Neural progenitor cell (in vitro differentiated cells): ENCODE data around the gene VPS8. TPM values are rescaled to one million over a fixed set of nuclear protein-coding genes. Genes with fewer than 3 reads are reported as not detected.

Source experiments
- DNase-seq: peaks from one replicate; pipeline ENCODE4 v3.0.0-alpha.2; 2016; ENCODE audit warnings: low spot score
- H2AFZ ChIP-seq: fragments of 200-600 bp; sonication (generic); replicated peaks from 2 replicates; pipeline ENCODE4 v1.6.1; 2016; ENCODE audit warnings: antibody characterized with exemption
- H3F3A ChIP-seq: fragments of 200-600 bp; sonication (generic); 2 replicates; pipeline ENCODE4 v1.6.1; 2016; ENCODE audit warnings: antibody characterized with exemption, low read depth
- H3K27ac ChIP-seq: fragments of 200-600 bp; sonication (generic); 2 replicates; pipeline ENCODE4 v1.5.1; 2016; ENCODE audit warnings: mild to moderate bottlenecking
- H3K27me3 ChIP-seq: fragments of 200-600 bp; sonication (generic); 2 replicates; pipeline ENCODE4 v1.6.1; 2016; ENCODE audit warnings: mild to moderate bottlenecking, moderate library complexity
- H3K36me3 ChIP-seq: fragments of 200-600 bp; sonication (generic); 2 replicates; pipeline ENCODE4 v1.5.1; 2016
- H3K4me1 ChIP-seq: fragments of 200-600 bp; sonication (generic); 2 replicates; pipeline ENCODE4 v1.6.1; 2016; ENCODE audit warnings: mixed run types
- H3K4me2 ChIP-seq: fragments of 200-600 bp; sonication (generic); 2 replicates; pipeline ENCODE4 v1.6.1; 2016
- H3K4me3 ChIP-seq: fragments of 200-600 bp; sonication (generic); 2 replicates; pipeline ENCODE4 v1.5.1; 2016
- H3K79me2 ChIP-seq: fragments of 200-600 bp; sonication (generic); 2 replicates; pipeline ENCODE4 v1.6.1; 2016; ENCODE audit warnings: low read depth
- H3K9ac ChIP-seq: fragments of 200-600 bp; sonication (generic); 2 replicates; pipeline ENCODE4 v1.6.1; 2016
- H3K9me3 ChIP-seq: fragments of 200-600 bp; sonication (generic); 2 replicates; pipeline ENCODE4 v1.5.1; 2016; ENCODE audit warnings: low read depth
- H4K20me1 ChIP-seq: fragments of 200-600 bp; sonication (generic); 2 replicates; pipeline ENCODE4 v1.6.1; 2016; ENCODE audit warnings: low read depth
- H3K27ac Mint-ChIP-seq: 3 replicates; pipeline ENCODE4 v1.8.0; 2021; ENCODE audit warnings: mixed read lengths
- H3K27me3 Mint-ChIP-seq: 2 replicates; pipeline ENCODE4 v1.8.0; 2022; ENCODE audit warnings: low read depth, mild to moderate bottlenecking, inconsistent platforms, moderate library complexity, mixed read lengths; ENCODE audit not compliant: insufficient read depth
- H3K36me3 Mint-ChIP-seq: 3 replicates; pipeline ENCODE4 v1.8.0; 2021; ENCODE audit warnings: mixed read lengths
- H3K4me1 Mint-ChIP-seq: 3 replicates; pipeline ENCODE4 v1.8.0; 2021; ENCODE audit warnings: mixed read lengths
- H3K4me3 Mint-ChIP-seq: 3 replicates; pipeline ENCODE4 v1.8.0; 2021; ENCODE audit warnings: mild to moderate bottlenecking, moderate library complexity, mixed read lengths
- H3K9me3 Mint-ChIP-seq: 3 replicates; pipeline ENCODE4 v1.8.0; 2020; ENCODE audit warnings: mixed read lengths
- EZH2 ChIP-seq: fragments of 200-600 bp; sonication (generic); IDR thresholded peaks from 2 replicates; pipeline ENCODE4 v1.6.1; 2017; ENCODE audit warnings: antibody characterized with exemption, mild to moderate bottlenecking, moderate library complexity
- EZH2phosphoT487 ChIP-seq: fragments of 200-600 bp; sonication (generic); IDR thresholded peaks from 2 replicates; pipeline ENCODE4 v1.6.1; 2017; ENCODE audit warnings: antibody characterized with exemption
- total RNA-seq: library from RNA; depleted of rRNA; stranded (reverse); fragments of >200 nt; gene quantifications from 2 replicates; pipeline ENCODE4 v1.2.3, GENCODE V29; 2015; ENCODE audit warnings: low replicate concordance
- TF ChIP-seq, protein P1 (sequence below): fragments of 200-600 bp; sonication (generic); IDR thresholded peaks from 2 replicates; pipeline ENCODE4 v1.5.1; 2017; ENCODE audit warnings: antibody characterized with exemption, mild to moderate bottlenecking

Gene VPS8
- total RNA-seq, 1 donor from 2014 or later, result 93.1 TPM

DNA sequence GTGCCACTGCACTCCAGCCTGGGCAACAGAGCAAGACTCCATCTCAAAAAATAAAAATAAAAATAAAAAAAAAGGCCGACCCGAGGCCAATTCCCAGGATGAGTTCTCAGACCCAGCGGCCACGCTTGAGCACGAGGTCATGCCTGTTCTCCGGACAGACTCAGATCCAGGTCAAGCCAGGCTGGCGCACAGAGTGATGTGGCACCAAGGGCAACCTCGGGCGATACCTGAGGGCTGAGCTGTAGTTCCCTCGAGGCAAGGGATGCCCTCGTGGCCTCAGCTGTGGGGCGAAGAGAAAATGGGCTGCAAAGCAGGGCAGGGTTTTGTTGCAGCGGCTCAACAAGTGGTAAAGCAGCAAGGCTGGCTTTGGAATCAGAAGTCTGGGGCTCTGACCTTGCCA is 263.6 kb downstream of the VPS8 start:
- Histone ChIP-seq H3K9me3 (no peaks in the 10 kb centered on the region), H3K36me3 (no peaks in the 10 kb centered on the region), H4K20me1 (no peaks in the 10 kb centered on the region), H2AFZ (no peak overlapping the region), H3K4me1 (no peaks in the 10 kb centered on the region), H3K27ac (no peak overlapping the region), H3F3A (no peaks in the 10 kb centered on the region), H3K4me2 (no peak overlapping the region), H3K9ac (no peak overlapping the region), H3K27me3 (no peaks in the 10 kb centered on the region), H3K79me2 (no peaks in the 10 kb centered on the region), H3K4me3 (no peak overlapping the region)
- Mint-ChIP-seq H3K27me3 (no peaks in the 10 kb centered on the region), H3K9me3 (no peaks in the 10 kb centered on the region), H3K36me3 (no peaks in the 10 kb centered on the region), H3K4me1 (peaks cover 8% of the 10 kb centered on the region), H3K4me3 (no peak overlapping the region), H3K27ac (no peak overlapping the region)
- TF ChIP-seq, protein P1, sequence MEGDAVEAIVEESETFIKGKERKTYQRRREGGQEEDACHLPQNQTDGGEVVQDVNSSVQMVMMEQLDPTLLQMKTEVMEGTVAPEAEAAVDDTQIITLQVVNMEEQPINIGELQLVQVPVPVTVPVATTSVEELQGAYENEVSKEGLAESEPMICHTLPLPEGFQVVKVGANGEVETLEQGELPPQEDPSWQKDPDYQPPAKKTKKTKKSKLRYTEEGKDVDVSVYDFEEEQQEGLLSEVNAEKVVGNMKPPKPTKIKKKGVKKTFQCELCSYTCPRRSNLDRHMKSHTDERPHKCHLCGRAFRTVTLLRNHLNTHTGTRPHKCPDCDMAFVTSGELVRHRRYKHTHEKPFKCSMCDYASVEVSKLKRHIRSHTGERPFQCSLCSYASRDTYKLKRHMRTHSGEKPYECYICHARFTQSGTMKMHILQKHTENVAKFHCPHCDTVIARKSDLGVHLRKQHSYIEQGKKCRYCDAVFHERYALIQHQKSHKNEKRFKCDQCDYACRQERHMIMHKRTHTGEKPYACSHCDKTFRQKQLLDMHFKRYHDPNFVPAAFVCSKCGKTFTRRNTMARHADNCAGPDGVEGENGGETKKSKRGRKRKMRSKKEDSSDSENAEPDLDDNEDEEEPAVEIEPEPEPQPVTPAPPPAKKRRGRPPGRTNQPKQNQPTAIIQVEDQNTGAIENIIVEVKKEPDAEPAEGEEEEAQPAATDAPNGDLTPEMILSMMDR, result no peak
- TF ChIP-seq EZH2 (no peak), EZH2phosphoT487 (no peak)
- no peak for DNase-seq

DNA sequence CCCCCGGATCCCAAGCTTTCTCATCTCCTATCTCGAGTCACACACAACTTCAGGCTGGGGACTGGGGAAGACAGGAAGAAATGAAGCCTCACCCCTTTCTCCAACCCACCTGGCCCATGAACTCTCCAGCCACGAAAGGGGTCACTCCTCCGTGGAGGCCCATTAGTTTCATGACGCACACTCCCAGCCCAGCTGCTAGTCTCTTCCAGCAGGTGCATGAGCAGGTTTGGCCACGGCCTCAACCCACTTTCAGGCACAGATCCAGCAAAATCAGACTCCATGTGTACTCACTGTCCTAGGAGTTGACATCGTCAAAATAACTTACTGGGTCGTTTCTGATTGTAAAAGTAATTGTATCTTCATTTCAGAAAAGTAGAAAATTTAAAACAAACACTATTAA is 264.3 kb downstream of the VPS8 start:
- H3K9me3 Mint-ChIP-seq, result no peaks in the 10 kb centered on the region

DNA sequence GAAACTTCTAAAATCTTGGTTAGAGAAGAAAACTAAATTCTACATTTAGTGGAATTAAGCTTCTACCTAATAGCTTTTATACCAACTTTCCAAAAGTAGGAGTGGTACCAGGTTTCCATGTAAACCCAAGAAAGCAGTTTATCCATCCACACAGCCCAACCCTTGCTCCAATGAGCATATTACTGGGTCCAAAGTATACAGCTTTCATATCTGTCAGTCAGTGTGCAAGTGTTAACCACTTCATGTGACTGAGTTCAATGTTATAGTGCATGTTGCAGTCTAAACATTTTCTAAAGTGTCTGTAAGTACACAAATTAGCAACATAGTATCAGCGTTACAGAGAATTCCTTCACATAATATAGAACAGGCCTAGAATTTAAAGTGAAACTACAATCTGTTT is 267.7 kb downstream of the VPS8 start:
- DNase-seq, result no peak
- Histone ChIP-seq H3K9ac (no peak overlapping the region), H3K4me2 (no peak overlapping the region), H2AFZ (no peak overlapping the region), H3K36me3 (no peaks in the 10 kb centered on the region), H3K4me1 (no peaks in the 10 kb centered on the region), H3F3A (no peaks in the 10 kb centered on the region), H3K4me3 (no peak overlapping the region), H3K27ac (no peak overlapping the region), H3K27me3 (no peaks in the 10 kb centered on the region), H3K79me2 (no peaks in the 10 kb centered on the region), H3K9me3 (no peaks in the 10 kb centered on the region), H4K20me1 (no peaks in the 10 kb centered on the region)
- peaks cover 20% of the 10 kb centered on the region for H3K4me1 Mint-ChIP-seq
- no peaks in the 10 kb centered on the region for H3K9me3 Mint-ChIP-seq
- H3K27ac Mint-ChIP-seq, result no peak overlapping the region
- TF ChIP-seq EZH2phosphoT487, result no peak
- H3K4me3 Mint-ChIP-seq, result no peak overlapping the region
- peaks cover 4% of the 10 kb centered on the region for H3K27me3 Mint-ChIP-seq
- H3K36me3 Mint-ChIP-seq, result peaks cover 2% of the 10 kb centered on the region

More for the DNA sequence above, 264.3 kb downstream of the VPS8 start:
- Mint-ChIP-seq H3K27ac (no peak overlapping the region), H3K36me3 (no peaks in the 10 kb centered on the region), H3K27me3 (no peaks in the 10 kb centered on the region), H3K4me3 (no peak overlapping the region), H3K4me1 (peaks cover 2% of the 10 kb centered on the region)
- no peaks in the 10 kb centered on the region for H3K27me3 ChIP-seq
- DNase-seq, result no peak
- H3K9ac ChIP-seq, result no peak overlapping the region
- H3K79me2 ChIP-seq, result no peaks in the 10 kb centered on the region
- no peak overlapping the region for H3K27ac ChIP-seq
- TF ChIP-seq, protein P1, result no peak
- TF ChIP-seq EZH2phosphoT487 (no peak), EZH2 (no peak)
- H3K36me3 ChIP-seq, result no peaks in the 10 kb centered on the region
- no peaks in the 10 kb centered on the region for H4K20me1 ChIP-seq
- no peaks in the 10 kb centered on the region for H3K9me3 ChIP-seq
- H3K4me1 ChIP-seq, result no peaks in the 10 kb centered on the region
- no peak overlapping the region for H2AFZ ChIP-seq
- H3K4me3 ChIP-seq, result no peak overlapping the region
- H3F3A ChIP-seq, result no peaks in the 10 kb centered on the region
- H3K4me2 ChIP-seq, result no peak overlapping the region

DNA sequence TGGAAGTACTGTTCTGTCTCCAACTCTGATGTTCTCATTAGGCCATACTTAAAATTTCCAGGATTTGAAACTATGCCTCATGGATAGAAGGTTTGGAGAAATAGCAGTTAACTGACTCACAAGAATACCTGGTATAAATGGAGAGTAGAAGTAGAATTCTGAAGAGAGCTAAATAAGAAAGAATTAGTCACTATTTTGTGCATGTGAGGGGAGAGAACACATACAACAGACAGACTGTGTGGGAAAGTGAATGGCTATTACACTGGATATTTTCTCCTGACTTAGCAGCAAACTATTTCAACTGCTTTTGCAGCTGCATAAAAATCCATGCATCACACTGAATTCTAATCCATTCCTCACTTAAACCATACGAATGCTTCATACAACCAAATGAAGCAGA is 269.6 kb downstream of the VPS8 start:
- H3K27ac Mint-ChIP-seq, result no peak overlapping the region

More for the DNA sequence above, 269.6 kb downstream of the VPS8 start:
- Histone ChIP-seq H3K9ac (no peak overlapping the region), H3K27ac (no peak overlapping the region), H3K4me2 (no peak overlapping the region), H3K79me2 (no peaks in the 10 kb centered on the region), H3K4me3 (no peak overlapping the region), H3K27me3 (no peaks in the 10 kb centered on the region), H3F3A (no peaks in the 10 kb centered on the region), H4K20me1 (no peaks in the 10 kb centered on the region), H3K9me3 (no peaks in the 10 kb centered on the region), H2AFZ (no peak overlapping the region), H3K36me3 (no peaks in the 10 kb centered on the region), H3K4me1 (no peaks in the 10 kb centered on the region)
- Mint-ChIP-seq H3K36me3 (peaks cover 2% of the 10 kb centered on the region), H3K4me1 (peaks cover 19% of the 10 kb centered on the region), H3K4me3 (no peak overlapping the region), H3K27me3 (peaks cover 4% of the 10 kb centered on the region), H3K9me3 (no peaks in the 10 kb centered on the region)
- DNase-seq, result no peak
- TF ChIP-seq, protein P1, result no peak
- TF ChIP-seq EZH2phosphoT487 (no peak), EZH2 (no peak)
